GM19023 (cell line): ENCODE results near the gene GRIP1.

Experiments
- ATAC-seq: cut with Tn5 transposase; IDR thresholded peaks from one replicate; pipeline ENCODE4 v1.9.1; 2021; ENCODE audit warnings: mild to moderate bottlenecking, moderate library complexity; ENCODE audit not compliant: unreplicated experiment

The GRIP1 gene

GRCh38 chr12:66403746-66404145 is 275.1 kb downstream of the GRIP1 start:
- ATAC-seq, result peak; percentile 81

GRCh38 chr12:66399911-66400306 is 279.0 kb downstream of the GRIP1 start:
- no peak for ATAC-seq

GRCh38 chr12:66398931-66399910 is 279.7 kb downstream of the GRIP1 start:
- no peak for ATAC-seq

GRCh38 chr12:66397574-66398290 is 281.1 kb downstream of the GRIP1 start:
- no peak for ATAC-seq

- no peak for ATAC-seq
Measured at GRCh38 chr12:66393890-66394289, 285.0 kb downstream of the GRIP1 start.

- no peak for ATAC-seq
Measured at GRCh38 chr12:66392266-66392915, 286.5 kb downstream of the GRIP1 start.

GRCh38 chr12:66388517-66388916 is 290.4 kb downstream of the GRIP1 start:
- ATAC-seq, result no peak

- ATAC-seq, result no peak
Measured at GRCh38 chr12:66387117-66387516, 291.8 kb downstream of the GRIP1 start.

GRCh38 chr12:66380769-66381535 is 297.9 kb downstream of the GRIP1 start:
- no peak for ATAC-seq

- ATAC-seq, result no peak
Measured at GRCh38 chr12:66379616-66380015, 299.3 kb downstream of the GRIP1 start.

GRCh38 chr12:66375560-66375959 is 303.3 kb downstream of the GRIP1 start:
- no peak for ATAC-seq

GRCh38 chr12:66371982-66372381 is 306.9 kb downstream of the GRIP1 start:
- no peak for ATAC-seq

GRCh38 chr12:66367015-66367667 is 311.7 kb downstream of the GRIP1 start:
- no peak for ATAC-seq

- ATAC-seq, result no peak
Measured at GRCh38 chr12:66365718-66366490, 313.0 kb downstream of the GRIP1 start.

GRCh38 chr12:66361703-66362102 is 317.2 kb downstream of the GRIP1 start:
- ATAC-seq, result no peak

- no peak for ATAC-seq
Measured at GRCh38 chr12:66359300-66359699, 319.6 kb downstream of the GRIP1 start.

GRCh38 chr12:66354291-66354690 is 324.6 kb downstream of the GRIP1 start:
- no peak for ATAC-seq

GRCh38 chr12:66352899-66353298 is 326.0 kb downstream of the GRIP1 start:
- ATAC-seq, result no peak

GRCh38 chr12:66352197-66352596 is 326.7 kb downstream of the GRIP1 start:
- no peak for ATAC-seq
